Breast epithelium (tissue), 4 donors: Measurements from ENCODE around the gene EID2. TPM values are rescaled to one million over a fixed set of nuclear protein-coding genes. Genes with fewer than 3 reads are reported as not detected.

Source experiments
- DNase-seq, 2 donors: peaks; one replicate each; pipeline ENCODE4 v3.0.0-alpha.2; 2019; ENCODE audit warnings: low spot score in 2 of 2
- H3K27ac ChIP-seq, 2 donors: fragments of 200-600 bp; sonication (generic) in 1 of 2; one replicate each; pipeline ENCODE4 v1.5.1; 2016 to 2019; ENCODE audit warnings: mild to moderate bottlenecking in 1 of 2
- H3K27me3 ChIP-seq, 2 donors: fragments of 200-600 bp; sonication (generic) in 1 of 2; one replicate each; pipeline versions ENCODE4 v1.5.1 to v1.6.0; 2017 to 2019; ENCODE audit warnings: control low read depth in 1 of 2, mild to moderate bottlenecking in 1 of 2
- H3K36me3 ChIP-seq: fragments of 200-600 bp; one replicate; pipeline ENCODE4 v1.5.1; 2019
- H3K4me1 ChIP-seq, 2 donors: fragments of 200-600 bp; sonication (generic); one replicate each; pipeline ENCODE4 v1.5.1; 2016 to 2019; ENCODE audit warnings: control low read depth in 1 of 2
- H3K4me3 ChIP-seq, 3 donors: fragments of 200-600 bp; sonication (generic); 1 replicate in 2 of 3; 2 replicates in 1 of 3; pipeline ENCODE4 v1.5.1; 2016 to 2019; ENCODE audit warnings: mild to moderate bottlenecking in 3 of 3, moderate library complexity in 2 of 3
- H3K9me3 ChIP-seq, 2 donors: fragments of 200-600 bp; sonication (generic) in 1 of 2; one replicate each; pipeline ENCODE4 v1.5.1; 2016 to 2019; ENCODE audit warnings: control low read depth in 1 of 2
- CTCF ChIP-seq, 3 donors: fragments of 450-650 bp; IDR thresholded peaks; one replicate each; pipeline ENCODE4 v1.5.1; 2016 to 2017; ENCODE audit warnings: antibody characterized with exemption in 3 of 3, mild to moderate bottlenecking in 3 of 3, moderate library complexity in 3 of 3
- POLR2A ChIP-seq: fragments of 450-650 bp; IDR thresholded peaks from one replicate; pipeline ENCODE4 v1.6.1; 2016; ENCODE audit warnings: antibody characterized with exemption, mild to moderate bottlenecking, moderate library complexity
- POLR2AphosphoS5 ChIP-seq, 3 donors: sonication (generic); formaldehyde crosslinking; IDR thresholded peaks; one replicate each; pipeline ENCODE4 v1.6.1; 2017; ENCODE audit warnings: antibody characterized with exemption in 3 of 3
- intact Hi-C: fragments of 100-400 bp; cut with DNase I; formaldehyde crosslinking; loops from one replicate; pipeline ENCODE4 v1.15.1; 2023; ENCODE audit warnings: low total_unique reads
- total RNA-seq, 3 donors: library from RNA; depleted of rRNA; stranded (reverse); fragments of >200 nt; gene quantifications; one replicate each; pipeline ENCODE4 v1.1.0, GENCODE V29; 2016

The EID2 gene
- total RNA-seq, 3 donors from 2014 or later: 13.0 to 14.7 (median 13.4) TPM

DNA sequence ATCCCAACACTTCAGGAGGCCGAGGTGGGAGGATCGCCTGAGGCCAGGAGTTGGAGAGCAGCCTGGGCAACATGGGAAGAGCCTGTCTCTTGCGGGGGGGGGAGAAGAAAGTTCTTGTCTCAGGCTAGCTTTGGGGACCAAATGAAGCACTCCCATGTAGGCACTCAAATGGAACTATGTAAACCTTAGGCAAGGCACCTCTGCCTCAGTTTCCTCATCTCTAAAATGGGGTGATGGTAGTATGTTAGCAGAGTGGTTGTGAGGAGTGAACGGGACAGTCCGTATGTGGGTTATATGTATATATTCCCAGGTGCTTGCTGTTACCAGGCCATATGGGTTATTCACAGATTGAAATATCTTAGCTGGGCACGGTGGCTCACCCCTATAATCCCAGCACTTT is 47.7 kb downstream of the EID2 start:
- Histone ChIP-seq H3K4me3 (no peak overlapping the region), H3K36me3 (peaks cover 19% of the 10 kb centered on the region), H3K4me1 (no peaks in the 10 kb centered on the region), H3K27me3 (peaks cover 0 to 14% of the 10 kb centered on the region in 2 donors), H3K9me3 (no peaks in the 10 kb centered on the region), H3K27ac (no peak overlapping the region)
- TF ChIP-seq POLR2AphosphoS5 (IDR thresholded peaks at IDR 0.05) (no peak), POLR2A (no peak), CTCF (IDR thresholded peaks at IDR 0.05) (no peak)
- intact Hi-C loops: no loop called here
- DNase-seq: no peak

DNA sequence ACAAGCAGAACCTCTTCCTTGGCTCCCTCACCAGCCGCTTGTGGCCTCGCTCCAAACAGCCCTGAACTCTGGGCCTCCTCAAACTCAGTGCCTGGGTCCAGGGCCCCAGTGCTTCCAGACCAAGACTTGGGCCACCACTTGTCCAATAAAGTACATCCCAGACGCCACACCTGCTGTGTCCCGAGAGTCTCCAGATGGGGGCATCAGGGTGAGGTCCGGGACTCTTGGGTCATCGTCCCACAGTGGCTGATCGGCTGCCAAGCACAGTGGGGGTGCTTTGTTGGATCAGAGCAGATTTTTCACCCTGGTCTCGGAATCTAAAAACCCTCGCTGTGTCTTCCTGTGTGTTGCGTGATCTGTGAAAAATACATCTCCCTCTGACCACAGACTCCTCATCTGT is 50.2 kb downstream of the EID2 start:
- no peak for DNase-seq
- no peaks in the 10 kb centered on the region for H3K4me1 ChIP-seq
- H3K27me3 ChIP-seq: no peaks in the 10 kb centered on the region
- H3K9me3 ChIP-seq: no peaks in the 10 kb centered on the region
- intact Hi-C loops: no loop called here
- no peak overlapping the region for H3K27ac ChIP-seq
- TF ChIP-seq POLR2A (no peak), POLR2AphosphoS5 (IDR thresholded peaks at IDR 0.05) (no peak), CTCF (IDR thresholded peaks at IDR 0.05) (no peak)
- no peak overlapping the region for H3K4me3 ChIP-seq
- peaks cover 19% of the 10 kb centered on the region for H3K36me3 ChIP-seq

Other genes starting within 250 kb of the EID2 start
- not detected for gene IFNL1, start 243.8 kb downstream of the EID2 start, total RNA-seq
- gene LRFN1, start 219.3 kb downstream of the EID2 start, total RNA-seq: under 1 TPM; 0.16 to 0.66 (median 0.59) TPM
- gene GMFG, start 204.1 kb downstream of the EID2 start, total RNA-seq: 10 to 100 TPM; 21.7 to 47.5 (median 26.6) TPM
- 10 to 100 TPM; 57.4 to 65.2 (median 59.7) TPM for gene SAMD4B, start 197.7 kb downstream of the EID2 start, total RNA-seq
- gene PAF1, start 149.1 kb downstream of the EID2 start, total RNA-seq: 10 to 100 TPM; 41.3 to 49.5 (median 45.2) TPM
- gene MED29, start 148.8 kb downstream of the EID2 start, total RNA-seq: 10 to 100 TPM; 36.6 to 49.5 (median 47.3) TPM
- 100 to 1,000 TPM in 2 of 3 donors, 10 to 100 TPM in 1; 91.7 to 299 (median 143) TPM for gene ZFP36, start 133.3 kb downstream of the EID2 start, total RNA-seq
- gene PLEKHG2, start 127.5 kb downstream of the EID2 start, total RNA-seq: 10 to 100 TPM in 2 of 3 donors, 1 to 10 TPM in 1; 8.0 to 11.8 (median 10.2) TPM
- 1,000 to 10,000 TPM; 1,681 to 3,245 (median 1,756) TPM for gene RPS16, start 104.2 kb downstream of the EID2 start, total RNA-seq
- gene SUPT5H, start 94.6 kb downstream of the EID2 start, total RNA-seq: 100 to 1,000 TPM in 2 of 3 donors, 10 to 100 TPM in 1; 74.3 to 115 (median 103) TPM
- 10 to 100 TPM; 39.4 to 45.6 (median 41.1) TPM for gene TIMM50, start 59.3 kb downstream of the EID2 start, total RNA-seq
- not detected for gene DLL3, start 41.2 kb downstream of the EID2 start, total RNA-seq
- gene SELENOV, start 25.0 kb downstream of the EID2 start, total RNA-seq: not detected
- 1 to 10 TPM; 3.4 to 5.6 (median 4.3) TPM for gene EID2B, start 7.3 kb downstream of the EID2 start, total RNA-seq
- gene LGALS13, start 62.4 kb upstream of the EID2 start, total RNA-seq: not detected
- gene LGALS16, start 115.8 kb upstream of the EID2 start, total RNA-seq: not detected
- not detected for gene LGALS14, start 164.3 kb upstream of the EID2 start, total RNA-seq
- gene CLC, start 197.9 kb upstream of the EID2 start, total RNA-seq: not detected
- gene LEUTX, start 238.7 kb upstream of the EID2 start, total RNA-seq: not detected